Left renal pelvis (tissue), 4 donors: ENCODE results near the gene ITPR1. TPM values are rescaled to one million over a fixed set of nuclear protein-coding genes. Genes with fewer than 3 reads are reported as not detected.

Experiments used
- DNase-seq, 4 donors: peaks; one replicate each; pipeline ENCODE4 v3.0.0-alpha.2; 2013; ENCODE audit warnings: low read depth in 4 of 4, low spot score in 3 of 4
- polyA plus RNA-seq, 4 donors: library from polyadenylated mRNA; unstranded; fragments of 120-200 nt; gene quantifications; one replicate each; pipeline ENCODE4 v1.2.1, GENCODE V29; 2013; ENCODE audit not compliant: insufficient read length in 4 of 4

Gene ITPR1
- polyA plus RNA-seq, 4 donors, result 39.5 to 60.0 (median 57.1) TPM

DNA sequence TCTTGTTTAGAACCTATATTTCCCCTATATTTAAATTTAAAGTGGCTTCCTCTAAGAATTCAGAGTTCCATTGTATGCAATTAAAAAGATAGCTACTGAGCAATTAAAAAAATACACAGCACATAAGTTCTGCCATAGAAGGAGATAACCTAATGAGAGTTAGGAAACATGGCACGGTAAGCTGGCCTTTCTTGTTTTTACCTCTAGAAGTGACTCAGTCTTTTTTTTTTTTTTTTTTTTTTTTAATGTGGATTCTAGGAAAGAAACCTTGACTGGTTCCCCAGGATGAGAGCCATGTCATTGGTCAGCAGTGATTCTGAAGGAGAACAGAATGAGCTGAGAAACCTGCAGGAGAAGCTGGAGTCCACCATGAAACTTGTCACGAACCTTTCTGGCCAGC lies 343.4 kb downstream of the ITPR1 start:
- no peak for DNase-seq

DNA sequence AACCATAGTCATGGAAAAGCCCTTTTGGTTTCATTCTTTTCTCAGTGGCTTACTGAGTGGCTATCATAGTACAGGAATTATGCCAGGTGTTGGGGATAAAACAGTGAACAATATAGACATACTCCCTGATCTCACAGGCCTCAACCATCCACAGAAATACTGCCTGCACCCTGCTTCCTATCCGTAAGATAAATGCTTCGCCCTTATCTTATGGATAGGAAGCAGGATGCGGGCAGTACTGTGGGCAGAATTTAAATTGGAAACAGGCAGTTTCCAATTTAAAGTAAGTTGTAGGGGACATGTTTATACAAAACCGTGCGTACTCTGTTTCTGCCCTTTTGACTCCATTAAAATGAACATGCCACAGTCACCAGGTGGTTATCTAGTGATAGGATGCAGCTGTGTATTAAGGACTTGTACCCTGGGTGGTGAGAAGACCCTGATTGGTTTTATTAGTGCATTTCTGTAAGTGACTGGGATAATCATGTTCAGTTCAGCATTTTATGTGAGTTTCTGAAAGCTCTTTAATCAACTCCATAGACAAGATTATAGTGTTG lies 344.3 kb downstream of the ITPR1 start:
- no peak for DNase-seq

DNA sequence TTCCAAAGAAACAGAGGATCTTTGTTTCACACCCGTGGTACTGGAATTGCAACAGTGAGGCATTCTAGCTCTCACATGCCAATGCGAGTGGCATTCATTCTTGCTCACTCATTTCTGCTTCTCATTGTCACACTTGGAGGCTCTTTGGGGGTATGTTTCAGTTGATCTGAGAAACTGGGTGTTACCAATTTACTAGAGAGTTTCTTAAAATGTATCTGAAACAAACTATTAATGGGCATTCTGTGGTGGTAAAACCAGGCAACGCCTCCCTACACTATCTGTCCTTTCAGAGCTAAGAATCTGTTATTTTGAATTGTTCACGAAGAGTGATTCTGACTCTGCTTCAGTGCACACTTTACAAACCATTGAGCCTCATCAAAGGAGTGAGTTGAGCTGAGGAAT lies 345.5 kb downstream of the ITPR1 start:
- no peak for DNase-seq

DNA sequence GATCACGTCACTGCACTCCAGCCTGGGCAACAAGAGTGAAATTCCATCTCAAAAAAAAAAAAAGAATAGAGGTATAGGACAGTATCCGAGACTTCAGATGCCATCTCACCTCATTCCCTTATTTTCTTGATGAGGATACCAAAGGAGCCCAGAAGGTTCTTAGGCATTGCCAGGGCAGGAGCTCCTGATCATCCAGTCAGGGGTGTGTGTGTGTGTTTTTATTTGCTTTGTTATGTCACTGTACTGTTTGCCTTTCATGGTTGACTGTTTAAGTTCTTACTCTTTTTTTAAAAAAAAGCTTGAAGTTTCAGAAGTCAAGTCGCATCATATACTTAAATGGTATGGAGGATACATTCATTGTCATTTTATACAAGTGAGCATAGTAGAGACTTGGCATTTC lies 346.1 kb downstream of the ITPR1 start:
- DNase-seq, result no peak

DNA sequence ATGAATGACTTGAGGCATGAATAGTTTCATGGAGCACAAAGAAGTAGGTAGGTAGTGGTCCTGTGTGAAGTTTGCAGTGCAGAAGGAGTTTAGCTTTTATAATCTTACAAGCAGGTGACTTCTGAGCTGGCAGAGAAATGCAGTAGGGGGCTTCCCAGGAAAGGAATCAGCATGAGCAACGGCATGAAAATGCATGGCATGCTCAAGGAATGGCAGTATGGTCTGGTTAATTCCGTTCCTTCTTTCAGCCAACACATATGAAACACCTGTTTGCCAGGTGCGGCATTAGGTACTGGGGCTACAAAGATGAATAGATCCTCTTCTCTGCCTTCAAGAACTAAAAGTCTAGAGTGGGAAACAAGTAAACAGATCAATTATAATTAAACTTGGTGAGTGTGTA lies 348.1 kb downstream of the ITPR1 start:
- no peak for DNase-seq

DNA sequence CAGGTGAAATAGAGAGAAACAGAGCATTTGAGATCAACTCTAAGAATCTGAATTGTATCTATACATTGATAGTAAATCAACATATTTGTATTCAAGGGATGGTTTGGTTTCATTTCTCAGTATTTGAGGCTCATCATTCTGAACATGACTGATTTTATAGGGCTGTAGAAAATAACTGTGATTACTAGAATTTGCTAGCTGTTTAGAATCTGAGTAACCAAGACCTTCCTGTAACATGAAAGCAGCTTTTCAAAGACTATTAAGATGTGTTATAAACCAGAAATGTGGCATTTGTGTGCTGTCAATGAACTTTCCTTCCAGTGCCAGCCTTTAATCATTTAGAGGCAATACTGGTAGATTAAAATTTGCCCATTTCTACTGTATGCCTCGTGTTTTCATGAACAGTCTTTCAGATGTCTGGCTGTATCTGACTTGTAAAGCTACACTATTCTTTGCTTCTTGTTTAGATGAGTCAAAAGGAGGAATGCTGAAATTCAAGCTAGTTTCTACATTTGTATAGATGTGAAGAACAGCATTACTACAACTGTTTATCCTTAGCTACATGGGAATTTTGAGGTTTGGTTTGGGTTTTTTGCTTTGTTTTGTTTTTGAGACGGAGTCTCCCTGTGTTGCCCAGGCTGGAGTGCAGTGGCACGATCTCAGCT lies 348.8 kb downstream of the ITPR1 start:
- DNase-seq, result no peak

DNA sequence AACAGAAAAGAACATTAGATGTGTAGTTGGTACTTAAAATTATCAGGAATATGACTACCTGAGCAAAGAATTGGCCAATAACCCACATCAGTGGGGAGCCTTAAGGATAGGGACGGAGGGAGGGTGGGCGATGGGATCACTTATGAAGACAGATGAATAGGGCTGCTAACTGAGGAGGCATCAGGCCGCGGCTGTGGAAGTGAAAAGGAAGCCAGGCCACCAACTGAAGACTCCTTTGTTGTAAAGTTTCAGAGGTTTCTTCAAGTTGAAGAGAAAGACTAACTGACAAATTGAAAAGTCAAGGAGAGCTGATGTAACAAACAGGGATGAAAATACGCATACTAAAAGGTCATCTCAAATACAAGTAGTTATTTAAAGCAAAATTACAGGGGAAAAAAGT lies 350.5 kb downstream of the ITPR1 start:
- no peak for DNase-seq

DNA sequence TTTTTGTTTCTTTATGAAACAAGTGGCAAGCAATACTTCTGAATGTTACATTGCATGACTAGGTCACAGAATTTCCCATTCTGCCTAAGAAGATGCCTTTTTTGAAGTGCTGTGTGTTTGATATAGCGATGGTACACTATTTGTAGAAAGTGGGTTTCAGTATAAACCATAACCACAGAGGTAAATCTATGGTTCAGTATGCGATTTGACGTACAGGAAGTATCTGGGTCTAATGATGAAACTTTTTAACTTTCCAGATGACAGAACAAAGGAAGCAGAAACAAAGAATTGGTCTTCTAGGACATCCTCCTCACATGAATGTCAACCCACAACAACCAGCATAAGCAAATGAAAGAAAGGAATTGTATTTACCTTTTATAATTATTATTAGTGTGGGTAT lies 352.7 kb downstream of the ITPR1 start:
- no peak for DNase-seq

DNA sequence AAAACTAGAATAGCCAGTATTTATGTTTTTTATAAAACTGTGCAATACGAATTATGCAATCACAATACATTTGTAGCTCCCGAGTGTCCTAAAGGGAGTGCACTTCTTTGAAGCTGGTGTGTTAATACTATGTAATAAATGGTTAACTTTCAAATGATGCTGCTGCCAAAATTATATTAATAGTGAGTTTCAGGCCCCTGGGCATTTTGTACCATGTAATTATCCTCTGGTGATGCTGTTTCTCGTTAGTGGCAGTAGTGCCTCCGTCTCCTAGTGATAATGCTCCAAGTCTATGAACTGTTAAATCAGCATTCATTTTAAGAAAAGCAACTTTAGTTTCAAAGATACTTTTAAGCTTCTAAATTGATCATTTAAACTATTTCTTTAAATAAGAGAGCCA lies 353.4 kb downstream of the ITPR1 start:
- DNase-seq, result no peak

DNA sequence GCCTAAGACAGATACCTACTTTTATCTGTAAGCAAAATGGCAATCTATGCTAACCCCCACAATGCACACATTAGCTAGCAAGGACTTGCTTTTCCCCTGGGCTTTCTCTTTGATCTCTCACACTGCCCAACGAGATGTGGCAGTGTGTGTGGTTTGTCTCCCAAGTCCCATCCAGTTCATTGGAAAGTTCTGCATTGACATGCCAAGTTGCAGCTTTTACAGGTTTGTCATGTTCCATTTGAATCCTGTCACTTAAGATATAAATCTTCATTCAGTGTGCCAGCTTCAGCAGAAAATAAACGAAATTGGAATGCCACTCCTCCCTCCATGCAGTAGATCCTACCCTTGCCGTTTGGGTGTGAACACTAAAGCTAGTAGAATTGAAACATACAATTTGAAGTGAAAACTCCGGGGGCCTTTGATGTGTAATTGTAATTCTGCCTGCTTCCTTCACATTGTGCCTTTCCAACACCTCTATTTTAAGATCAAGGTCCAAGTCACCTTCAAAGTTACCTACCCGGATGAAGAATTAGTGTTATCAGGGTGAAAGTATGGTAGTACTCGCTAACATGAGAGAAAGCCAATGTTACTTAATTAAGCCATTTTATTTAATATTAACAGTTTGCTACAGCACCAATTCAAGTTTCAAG lies 355.2 kb downstream of the ITPR1 start:
- no peak for DNase-seq

DNA sequence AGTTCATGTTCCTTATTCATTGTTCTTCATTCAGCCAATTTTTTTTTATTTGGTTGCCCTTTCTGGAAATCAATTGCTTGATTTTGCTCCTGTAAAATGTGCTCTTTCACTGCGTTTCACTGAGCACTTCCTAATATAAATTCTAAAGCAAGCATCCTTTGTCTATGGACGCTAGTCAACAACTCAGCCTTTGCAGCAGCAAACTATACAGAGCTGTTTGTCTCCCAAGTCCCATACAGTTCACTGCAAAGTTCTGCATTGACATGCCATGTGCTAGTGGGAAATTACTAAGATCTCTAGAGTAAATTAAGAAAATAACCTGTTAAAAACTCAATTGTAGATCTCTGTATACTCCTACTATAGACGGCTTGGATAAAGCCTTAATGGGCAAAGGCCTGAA lies 356.0 kb downstream of the ITPR1 start:
- DNase-seq, result no peak

DNA sequence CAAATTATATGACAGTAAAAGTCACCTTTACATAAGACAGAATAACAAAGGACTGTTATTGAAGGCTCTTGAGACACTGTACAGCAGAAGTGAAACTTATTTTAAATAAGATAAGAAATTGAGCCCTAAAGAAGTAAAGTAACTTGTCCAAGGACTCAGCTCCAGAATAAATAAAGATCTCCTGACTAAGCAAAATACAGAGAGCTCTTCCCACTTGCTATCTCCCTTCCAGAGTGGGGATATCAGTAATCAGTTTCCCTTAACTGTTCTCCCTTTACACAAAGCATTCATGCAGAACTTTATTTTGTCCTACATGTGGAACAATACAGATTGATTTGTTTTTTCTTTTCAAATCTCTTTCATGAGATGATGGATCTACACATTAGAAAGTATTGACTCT lies 356.6 kb downstream of the ITPR1 start:
- no peak for DNase-seq

DNA sequence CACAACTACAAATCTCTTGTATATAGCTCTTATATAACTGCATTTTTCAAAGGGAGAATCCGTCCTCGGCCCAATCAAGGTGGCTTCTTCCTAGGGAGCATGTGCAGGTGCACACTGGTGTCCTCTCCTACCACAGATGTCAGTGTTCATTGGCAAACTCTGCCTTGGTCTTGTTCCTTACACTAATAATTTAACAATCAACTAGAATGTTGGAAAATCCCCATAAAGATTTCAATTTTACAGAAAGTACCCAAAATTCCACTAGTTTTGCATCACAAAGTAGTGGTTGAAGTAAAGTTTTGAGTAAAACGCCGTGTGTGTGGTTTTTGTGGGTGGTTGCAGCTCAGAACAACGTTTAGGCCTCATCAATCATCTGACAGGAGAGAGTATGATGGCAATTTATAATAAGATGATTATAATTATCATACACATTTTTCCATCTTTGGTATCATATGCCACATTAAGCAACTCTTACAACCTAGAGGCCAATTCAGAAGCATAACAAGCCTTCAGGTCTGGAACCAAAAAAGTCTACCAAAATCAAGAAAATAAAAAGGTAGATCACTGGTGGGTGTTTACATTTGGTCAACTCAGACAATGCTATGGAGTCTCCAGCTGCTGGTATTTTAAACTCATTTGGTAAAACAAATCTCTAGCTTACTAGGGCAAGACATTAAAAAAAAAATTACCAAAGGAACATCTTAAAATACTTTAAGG lies 357.2 kb downstream of the ITPR1 start:
- DNase-seq, result no peak

DNA sequence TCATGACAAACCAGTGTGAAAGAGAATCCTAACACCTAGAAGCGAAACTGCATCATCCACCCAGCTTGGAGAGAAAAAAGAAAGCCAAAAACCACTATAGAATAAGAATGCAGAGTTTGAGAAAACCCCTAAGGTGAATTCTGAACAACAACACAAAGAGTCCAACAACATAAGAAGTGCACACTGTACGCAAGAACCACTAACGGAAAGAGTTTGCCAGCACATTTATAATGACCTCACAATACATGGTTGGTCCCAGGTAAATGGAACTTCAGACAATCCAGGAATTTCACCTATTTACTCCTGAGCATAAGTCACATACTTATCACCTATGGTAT lies 357.7 kb downstream of the ITPR1 start:
- DNase-seq, result no peak

DNA sequence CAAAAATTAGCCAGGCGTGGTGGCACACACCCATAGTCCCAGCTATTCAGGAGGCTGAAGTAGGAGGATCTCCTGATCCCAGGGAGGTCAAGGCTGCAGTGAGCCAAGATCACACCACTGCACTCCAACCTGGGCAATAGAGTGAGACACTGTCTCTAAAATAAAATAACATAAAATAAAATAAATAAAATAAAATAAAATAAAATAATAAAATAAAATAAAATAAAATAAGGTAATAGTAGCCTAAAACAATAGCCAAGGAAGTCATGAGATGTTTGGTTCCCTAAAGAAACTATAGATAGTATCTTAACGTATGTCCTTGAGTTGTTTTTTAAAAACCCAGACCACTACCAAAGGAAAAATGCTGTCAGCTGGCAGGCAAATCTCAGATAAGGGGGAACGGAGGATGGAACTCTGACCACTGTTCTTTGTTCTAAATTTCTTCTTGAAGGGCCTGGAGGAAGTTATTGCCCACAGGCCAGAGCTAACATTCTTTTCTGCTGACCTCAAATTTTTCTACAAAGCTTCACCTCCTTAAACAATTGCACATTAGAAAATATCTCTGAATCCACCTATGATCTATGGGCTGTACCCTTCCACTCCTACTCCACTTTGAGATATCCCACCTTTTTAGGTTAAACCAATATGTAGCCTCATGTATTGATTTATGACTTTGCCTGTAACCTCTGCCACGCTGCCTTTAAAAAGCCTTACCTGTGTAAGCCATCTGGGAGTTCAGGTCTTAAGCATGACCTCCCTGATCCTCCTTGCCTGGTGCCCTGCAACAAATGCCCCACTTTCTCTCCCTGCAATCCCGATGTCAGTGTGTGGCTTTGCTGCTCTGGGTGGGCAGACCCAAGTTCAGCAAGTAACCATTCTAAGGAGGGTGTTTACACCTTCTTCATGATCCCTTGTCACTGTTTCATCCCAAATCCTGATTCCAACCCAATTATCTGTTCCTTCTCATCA lies 359.9 kb downstream of the ITPR1 start:
- DNase-seq, result no peak

DNA sequence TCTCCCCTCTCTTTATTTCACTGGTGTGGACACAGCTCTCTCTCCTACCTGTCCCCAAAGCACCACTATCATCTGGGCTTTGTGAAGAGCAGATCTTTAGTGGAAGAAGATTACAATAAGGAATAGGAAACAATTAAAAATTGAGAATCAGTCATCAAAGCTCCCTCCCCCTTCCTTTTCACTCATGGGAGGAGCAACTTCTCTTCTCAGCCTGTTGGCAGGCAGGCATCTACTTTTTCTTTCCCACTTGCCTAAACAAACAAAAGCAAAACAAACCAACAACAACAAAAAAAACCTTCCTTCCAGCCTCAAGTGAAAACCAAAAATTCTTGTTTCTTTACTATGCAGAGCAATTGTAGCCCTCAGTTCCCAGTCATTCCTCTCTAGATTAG lies 360.6 kb downstream of the ITPR1 start:
- no peak for DNase-seq

DNA sequence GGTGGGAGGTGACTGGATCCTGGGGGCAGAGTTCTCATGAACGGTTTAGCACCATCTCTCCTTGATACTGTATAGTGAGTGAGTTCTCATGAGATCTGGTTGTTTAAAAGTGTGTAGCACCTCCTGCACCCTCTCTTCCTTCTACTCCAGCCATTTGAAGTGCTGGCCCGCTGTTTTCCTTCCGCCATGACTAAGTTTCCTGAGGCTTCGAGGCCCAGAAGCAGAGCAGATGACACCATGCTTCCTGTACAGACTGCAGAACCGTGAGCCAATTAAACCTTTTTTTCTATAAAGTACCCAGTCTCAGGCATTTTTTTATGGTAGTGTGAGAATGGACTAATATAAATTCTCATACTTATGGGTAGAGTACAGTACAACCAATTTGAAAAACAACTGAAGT lies 362.5 kb downstream of the ITPR1 start:
- DNase-seq, result no peak

DNA sequence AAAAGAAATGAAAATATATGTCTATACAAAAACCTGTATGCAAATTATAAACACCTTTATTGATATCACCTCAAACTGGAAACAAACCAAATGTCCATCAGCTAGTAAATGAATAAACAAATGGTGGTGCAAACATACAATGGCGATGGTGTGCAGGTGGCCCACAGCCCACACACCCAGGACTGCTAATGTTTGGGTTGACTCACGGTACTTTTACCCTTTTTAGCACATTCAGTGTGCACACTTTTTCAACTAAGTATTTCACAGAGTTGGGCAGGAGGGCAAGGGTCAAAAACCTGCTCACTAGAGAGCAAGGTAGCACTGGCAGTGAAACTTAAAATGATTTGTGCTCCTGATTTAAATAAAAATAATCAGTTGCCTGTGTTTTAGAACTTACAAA lies 363.0 kb downstream of the ITPR1 start:
- no peak for DNase-seq

DNA sequence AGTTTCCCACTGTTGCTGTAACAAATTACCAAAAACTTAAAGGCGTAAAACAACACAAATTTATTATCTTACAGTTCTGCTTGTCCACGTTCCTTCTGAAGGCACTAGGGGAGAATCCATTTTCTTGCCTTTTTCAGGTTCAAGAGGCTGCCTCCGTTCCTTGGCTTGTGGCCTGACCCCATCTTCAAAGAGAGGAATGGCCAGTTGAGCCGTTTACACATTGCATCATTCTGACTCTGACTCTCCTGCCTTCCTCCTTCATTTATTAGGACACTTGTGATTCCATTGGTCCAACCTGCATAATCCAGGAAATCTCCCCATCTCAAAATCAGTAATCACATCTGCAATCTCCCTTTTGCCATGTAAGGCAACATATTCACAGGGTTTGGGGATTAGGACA lies 363.4 kb downstream of the ITPR1 start:
- DNase-seq, result no peak

DNA sequence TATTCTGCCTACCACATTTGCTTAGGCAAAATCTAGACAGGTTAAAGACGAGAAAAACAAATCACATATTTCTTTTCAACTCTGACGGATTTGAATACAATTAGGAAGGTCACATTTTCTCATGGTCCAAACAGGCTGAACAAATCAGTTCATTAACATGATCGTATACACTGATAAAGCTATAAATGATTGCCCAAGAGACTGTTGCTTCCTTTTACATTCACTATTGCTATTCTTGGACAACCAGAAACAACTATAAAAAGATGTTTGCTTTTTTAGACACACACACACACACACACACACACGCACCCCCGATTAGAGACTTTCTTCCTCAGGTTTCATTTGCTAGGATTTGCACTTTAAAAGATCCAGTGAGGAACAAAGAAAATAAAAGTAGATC lies 363.8 kb downstream of the ITPR1 start:
- DNase-seq, result no peak

DNA sequence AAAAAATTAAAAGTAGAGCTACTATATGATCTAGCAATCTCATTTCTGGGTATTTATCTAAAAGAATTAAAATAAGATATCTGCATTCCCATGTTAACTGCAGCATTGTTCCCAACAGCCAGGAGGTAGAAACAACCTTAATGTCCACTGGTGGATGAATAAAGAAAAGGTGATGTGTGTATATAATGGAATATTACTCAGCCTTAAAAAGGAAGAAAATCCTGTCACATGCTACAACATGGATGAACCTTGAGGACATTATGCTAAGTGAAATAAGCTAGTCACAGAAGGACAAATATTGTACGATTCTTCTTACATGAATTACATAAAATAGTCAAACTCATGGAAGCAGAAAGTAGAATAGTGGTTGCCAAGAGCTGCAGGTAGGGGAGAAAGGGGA lies 366.6 kb downstream of the ITPR1 start:
- no peak for DNase-seq
